H9 (cell line): ENCODE measurements around the gene ERC2. TPM values are rescaled to one million over a fixed set of nuclear protein-coding genes. Genes with fewer than 3 reads are reported as not detected.

Experiments
- DNase-seq: peaks from one replicate; pipeline ENCODE4 v3.0.0-alpha.2; 2017
- H2AFZ ChIP-seq: one replicate; pipeline ENCODE4 v1.6.1; 2013; ENCODE audit warnings: mild to moderate bottlenecking, low read length, control low read depth, moderate library complexity
- H2AK5ac ChIP-seq: 2 replicates; pipeline ENCODE4 v1.6.1; 2013; ENCODE audit warnings: low read length, control low read depth, mixed read lengths; ENCODE audit not compliant: insufficient read length
- H2BK120ac ChIP-seq: one replicate; pipeline ENCODE4 v1.6.1; 2013; ENCODE audit warnings: low read depth, mild to moderate bottlenecking, low read length, control low read depth, inconsistent platforms; ENCODE audit not compliant: poor library complexity, severe bottlenecking
- H2BK12ac ChIP-seq: 2 replicates; pipeline ENCODE4 v1.6.1; 2013; ENCODE audit warnings: low read length, control low read depth, mixed read lengths, low read depth; ENCODE audit not compliant: insufficient read length
- H2BK15ac ChIP-seq: 2 replicates; pipeline ENCODE4 v1.6.1; 2013; ENCODE audit warnings: low read depth, low read length, control low read depth
- H2BK20ac ChIP-seq: one replicate; pipeline ENCODE4 v1.6.1; 2013; ENCODE audit warnings: low read depth, mild to moderate bottlenecking, low read length, control low read depth, inconsistent platforms; ENCODE audit not compliant: poor library complexity, severe bottlenecking
- H2BK5ac ChIP-seq: 2 replicates; pipeline ENCODE4 v1.6.1; 2013; ENCODE audit warnings: low read length, control low read depth, mixed read lengths; ENCODE audit not compliant: insufficient read length
- H3K14ac ChIP-seq: 2 replicates; pipeline ENCODE4 v1.6.1; 2013; ENCODE audit warnings: low read length, control low read depth; ENCODE audit not compliant: insufficient read depth
- H3K18ac ChIP-seq: 2 replicates; pipeline ENCODE4 v1.6.1; 2013; ENCODE audit warnings: low read depth, mild to moderate bottlenecking, mixed read lengths, low read length, control low read depth; ENCODE audit not compliant: insufficient read length
- H3K23ac ChIP-seq: 2 replicates; pipeline ENCODE4 v1.6.1; 2013; ENCODE audit warnings: low read length, control low read depth, mixed read lengths, low read depth; ENCODE audit not compliant: insufficient read length
- H3K23me2 ChIP-seq: 2 replicates; pipeline ENCODE4 v1.6.1; 2013; ENCODE audit warnings: low read depth, mild to moderate bottlenecking, mixed read lengths, low read length, control low read depth; ENCODE audit not compliant: insufficient read length, poor library complexity, severe bottlenecking
- H3K27ac ChIP-seq: 2 replicates; pipeline ENCODE4 v1.5.1; 2013; ENCODE audit warnings: low read length, control low read depth, mixed read lengths, low read depth; ENCODE audit not compliant: insufficient read length
- H3K27me3 ChIP-seq: 2 replicates; pipeline ENCODE4 v1.6.1; 2013; ENCODE audit warnings: low read length, control low read depth, inconsistent platforms; ENCODE audit not compliant: insufficient read depth
- H3K4ac ChIP-seq: 2 replicates; pipeline ENCODE4 v1.6.1; 2013; ENCODE audit warnings: low read depth, mild to moderate bottlenecking, control low read depth, inconsistent platforms, low read length, moderate library complexity
- H3K4me1 ChIP-seq: 2 replicates; pipeline ENCODE4 v1.6.1; 2013; ENCODE audit warnings: low read length, control low read depth, inconsistent platforms; ENCODE audit not compliant: insufficient read depth
- H3K4me2 ChIP-seq: 2 replicates; pipeline ENCODE4 v1.6.1; 2013; ENCODE audit warnings: low read length, control low read depth, mixed read lengths; ENCODE audit not compliant: insufficient read length, insufficient read depth
- H3K56ac ChIP-seq: 2 replicates; pipeline ENCODE4 v1.6.1; 2013; ENCODE audit warnings: low read depth, mild to moderate bottlenecking, mixed read lengths, low read length, control low read depth; ENCODE audit not compliant: insufficient read length
- H3K79me1 ChIP-seq: 2 replicates; pipeline ENCODE4 v1.6.1; 2013; ENCODE audit warnings: low read depth, mild to moderate bottlenecking, moderate library complexity, low read length, control low read depth, inconsistent platforms; ENCODE audit not compliant: insufficient read depth, poor library complexity, severe bottlenecking
- H3K79me2 ChIP-seq: 2 replicates; pipeline ENCODE4 v1.6.1; 2013; ENCODE audit warnings: low read length, control low read depth, inconsistent platforms; ENCODE audit not compliant: insufficient read depth
- H3K9ac ChIP-seq: 2 replicates; pipeline ENCODE4 v1.6.1; 2013; ENCODE audit warnings: low read length, control low read depth, mixed read lengths; ENCODE audit not compliant: insufficient read length; ENCODE audit errors: extremely low read depth
- H3K9me3 ChIP-seq: one replicate; pipeline ENCODE4 v1.6.1; 2013; ENCODE audit warnings: low read depth, low read length, inconsistent platforms; ENCODE audit not compliant: control insufficient read depth
- H3T11ph ChIP-seq: one replicate; pipeline ENCODE4 v1.6.1; 2013; ENCODE audit warnings: mild to moderate bottlenecking, low read length, control low read depth, inconsistent platforms
- H4K20me1 ChIP-seq: one replicate; pipeline ENCODE4 v1.6.1; 2013; ENCODE audit not compliant: control insufficient read depth, insufficient read length, insufficient read depth
- H4K5ac ChIP-seq: 2 replicates; pipeline ENCODE4 v1.6.1; 2013; ENCODE audit warnings: low read depth, mild to moderate bottlenecking, mixed read lengths, low read length, control low read depth; ENCODE audit not compliant: insufficient read length
- H4K8ac ChIP-seq: replicated peaks from 2 replicates; pipeline ENCODE4 v1.6.1; 2013; ENCODE audit warnings: low read length, control low read depth, mixed read lengths, low read depth; ENCODE audit not compliant: insufficient read length
- H4K91ac ChIP-seq: 2 replicates; pipeline ENCODE4 v1.6.1; 2013; ENCODE audit warnings: low read depth, mild to moderate bottlenecking, moderate library complexity, mixed read lengths, low read length, control low read depth; ENCODE audit not compliant: insufficient read length
- H3K27ac Mint-ChIP-seq, 3 experiments: 2 replicates in 2 of 3; 3 replicates in 1 of 3; pipeline ENCODE4 v1.8.0; 2020 to 2021; ENCODE audit warnings: mixed read lengths in 3 of 3, mild to moderate bottlenecking in 1 of 3, moderate library complexity in 1 of 3
- H3K27me3 Mint-ChIP-seq: 2 replicates; pipeline ENCODE4 v1.8.0; 2021; ENCODE audit warnings: low read depth, mild to moderate bottlenecking, moderate library complexity, mixed read lengths
- H3K36me3 Mint-ChIP-seq, 3 experiments: 2 replicates in 2 of 3; 3 replicates in 1 of 3; pipeline ENCODE4 v1.8.0; 2020 to 2021; ENCODE audit warnings: low read depth in 3 of 3, mixed read lengths in 3 of 3; ENCODE audit not compliant: insufficient read depth in 1 of 3
- H3K4me1 Mint-ChIP-seq, 2 experiments: 2 replicates each; pipeline ENCODE4 v1.8.0; 2020; ENCODE audit warnings: mixed read lengths in 2 of 2
- H3K4me3 Mint-ChIP-seq, 2 experiments: 2 replicates in 1 of 2; 3 replicates in 1 of 2; pipeline ENCODE4 v1.8.0; 2020 to 2021; ENCODE audit warnings: mild to moderate bottlenecking in 2 of 2, mixed read lengths in 2 of 2, moderate library complexity in 1 of 2
- H3K9me3 Mint-ChIP-seq, 2 experiments: 2 replicates in 1 of 2; 3 replicates in 1 of 2; pipeline ENCODE4 v1.8.0; 2020; ENCODE audit warnings: mild to moderate bottlenecking in 2 of 2, mixed read lengths in 2 of 2, moderate library complexity in 1 of 2
- CTCF ChIP-seq: fragments of 200-600 bp; sonication (generic); conservative IDR thresholded peaks from 3 replicates; pipeline ENCODE4 v1.8.0; 2021; ENCODE audit warnings: antibody characterized with exemption, mild to moderate bottlenecking
- total RNA-seq: library from RNA; stranded (reverse); gene quantifications from 2 replicates; pipeline ENCODE4 v1.2.1, GENCODE V29; 2021

Gene ERC2
- total RNA-seq, 1 experiment from 2014 or later, result 15.4 TPM

- no peak overlapping the region for H3K56ac ChIP-seq
- H4K20me1 ChIP-seq, result no peaks in the 10 kb centered on the region
- H3K79me1 ChIP-seq, result no peaks in the 10 kb centered on the region
- H2AK5ac ChIP-seq, result no peak overlapping the region
- H3K79me2 ChIP-seq, result no peaks in the 10 kb centered on the region
- H4K5ac ChIP-seq, result no peak overlapping the region
- no peak for DNase-seq
- no peak overlapping the region for H3K4me3 Mint-ChIP-seq
- no peak overlapping the region for H4K8ac ChIP-seq
- H3K4me1 ChIP-seq, result no peaks in the 10 kb centered on the region
- H3T11ph ChIP-seq, result no peak overlapping the region
- peaks cover 15 to 43% (median 38%) of the 10 kb centered on the region in 3 experiments for H3K36me3 Mint-ChIP-seq
- no peak overlapping the region for H3K9ac ChIP-seq
- no peak overlapping the region for H3K27ac ChIP-seq
- no peak overlapping the region for H3K18ac ChIP-seq
- TF ChIP-seq CTCF, result no peak
- no peak overlapping the region for H2BK120ac ChIP-seq
- H3K23ac ChIP-seq, result no peak overlapping the region
- H3K14ac ChIP-seq, result no peak overlapping the region
- H4K91ac ChIP-seq, result no peak overlapping the region
- peaks cover 3% of the 10 kb centered on the region for H3K9me3 ChIP-seq
- H3K9me3 Mint-ChIP-seq, result peaks cover 22 to 23% of the 10 kb centered on the region in 2 experiments
- H2BK12ac ChIP-seq, result no peak overlapping the region
- no peak overlapping the region for H2BK20ac ChIP-seq
- H3K23me2 ChIP-seq, result no peaks in the 10 kb centered on the region
- H3K27ac Mint-ChIP-seq, result no peak overlapping the region
- H2BK15ac ChIP-seq, result no peak overlapping the region
- no peak overlapping the region for H3K4me2 ChIP-seq
- H3K4ac ChIP-seq, result no peak overlapping the region
- peaks cover 34 to 42% of the 10 kb centered on the region in 2 experiments for H3K4me1 Mint-ChIP-seq
- H3K27me3 ChIP-seq, result no peaks in the 10 kb centered on the region
- no peak overlapping the region for H2BK5ac ChIP-seq
- no peak overlapping the region for H2AFZ ChIP-seq
- no peaks in the 10 kb centered on the region; the same call in 1 of the 2 replicates for H3K27me3 Mint-ChIP-seq
Measured at GRCh38 chr3:56282341-56282740, 185.9 kb downstream of the ERC2 start.
